CD4-positive, alpha-beta T cell (primary cell): ENCODE data around the gene NLGN1. TPM values are rescaled to one million over a fixed set of nuclear protein-coding genes. Genes with fewer than 3 reads are reported as not detected.

ENCODE experiments used
- ATAC-seq: fragments of 200-7000 bp; cut with Tn5 transposase; one replicate; pipeline ENCODE4 v1.10.0; 2022; ENCODE audit warnings: mild to moderate bottlenecking; ENCODE audit not compliant: poor library complexity
- CTCF ChIA-PET: fragments of 350-600 bp; sonication (Branson Sonifier 250); formaldehyde crosslinking; loops from one replicate; lab custom pipeline; 2021; ENCODE audit warnings: antibody characterized with exemption, inconsistent platforms; lab: Charles Lee
- POLR2A ChIA-PET: fragments of 350-600 bp; sonication (Branson Sonifier 250); formaldehyde crosslinking; loops from one replicate; lab custom pipeline; 2021; ENCODE audit warnings: antibody characterized with exemption, inconsistent platforms; lab: Charles Lee
- DNase-seq, 14 experiments: peaks; one replicate each; pipeline ENCODE4 v3.0.0-alpha.2; 2013 to 2020; ENCODE audit warnings: mixed read lengths in 2 of 14
- H3K27ac ChIP-seq, 2 donors: one replicate each; pipeline versions ENCODE4 v1.5.1 to v1.7.0; 2013; ENCODE audit warnings: low read length in 2 of 2, low read depth in 1 of 2, mild to moderate bottlenecking in 1 of 2
- H3K27me3 ChIP-seq, 2 experiments: 1 replicate in 1 of 2; 2 replicates in 1 of 2; pipeline versions ENCODE4 v1.6.1 to v1.7.0; 2013; ENCODE audit warnings: low read length in 2 of 2, control low read depth in 1 of 2, mild to moderate bottlenecking in 1 of 2, moderate library complexity in 1 of 2; ENCODE audit not compliant: insufficient read depth in 2 of 2, control insufficient read depth in 1 of 2
- H3K36me3 ChIP-seq: one replicate; pipeline ENCODE4 v1.6.1; 2013; ENCODE audit warnings: low read length, control low read depth; ENCODE audit not compliant: insufficient read depth
- H3K4me1 ChIP-seq: one replicate; pipeline ENCODE4 v1.6.1; 2013; ENCODE audit warnings: low read length, control low read depth; ENCODE audit not compliant: insufficient read depth
- H3K4me3 ChIP-seq: one replicate; pipeline ENCODE4 v1.5.1; 2013; ENCODE audit warnings: mild to moderate bottlenecking, low read length, moderate library complexity
- H3K9me3 ChIP-seq, 2 experiments: 1 replicate in 1 of 2; 2 replicates in 1 of 2; pipeline versions ENCODE4 v1.6.1 to v1.7.0; 2013; ENCODE audit warnings: low read length in 2 of 2, mild to moderate bottlenecking in 2 of 2, control low read depth in 1 of 2, moderate library complexity in 1 of 2; ENCODE audit not compliant: control insufficient read depth in 1 of 2, insufficient read depth in 1 of 2
- H3K27ac Mint-ChIP-seq: one replicate; pipeline ENCODE4 v1.8.0; 2020; ENCODE audit warnings: mixed read lengths
- H3K27me3 Mint-ChIP-seq: one replicate; pipeline ENCODE4 v1.8.0; 2021; ENCODE audit warnings: mixed read lengths
- H3K36me3 Mint-ChIP-seq: one replicate; pipeline ENCODE4 v1.8.0; 2021; ENCODE audit warnings: low read depth, mixed read lengths
- H3K4me1 Mint-ChIP-seq: one replicate; pipeline ENCODE4 v1.8.0; 2021; ENCODE audit warnings: low read depth, mixed read lengths
- H3K4me3 Mint-ChIP-seq: one replicate; pipeline ENCODE4 v1.8.0; 2020; ENCODE audit warnings: mild to moderate bottlenecking, mixed read lengths
- H3K9me3 Mint-ChIP-seq: one replicate; pipeline ENCODE4 v1.8.0; 2020; ENCODE audit warnings: mixed read lengths
- intact Hi-C, 2 experiments: fragments of 100-400 bp; cut with DNase I in 1 of 2; cut with micrococcal nuclease in 1 of 2; formaldehyde crosslinking; loops; one replicate each; pipeline versions ENCODE4 v1.15.1 to v1.9.0; 2023 to 2025; cut with DNase I, micrococcal nuclease
- total RNA-seq, 174 experiments: library from RNA in 2 of 174; stranded (reverse) in 2 of 174; gene quantifications; one replicate each; pipeline ENCODE4 v1.2.3 and lab custom pipeline; 2021 to 2026
- TF ChIP-seq, protein P1 (sequence below): fragments of 200-600 bp; IDR thresholded peaks from one replicate; pipeline ENCODE4 v1.8.0; 2022; ENCODE audit warnings: antibody characterized with exemption, mild to moderate bottlenecking

The NLGN1 gene
- total RNA-seq, 2 experiments from 2014 or later = not detected

DNA sequence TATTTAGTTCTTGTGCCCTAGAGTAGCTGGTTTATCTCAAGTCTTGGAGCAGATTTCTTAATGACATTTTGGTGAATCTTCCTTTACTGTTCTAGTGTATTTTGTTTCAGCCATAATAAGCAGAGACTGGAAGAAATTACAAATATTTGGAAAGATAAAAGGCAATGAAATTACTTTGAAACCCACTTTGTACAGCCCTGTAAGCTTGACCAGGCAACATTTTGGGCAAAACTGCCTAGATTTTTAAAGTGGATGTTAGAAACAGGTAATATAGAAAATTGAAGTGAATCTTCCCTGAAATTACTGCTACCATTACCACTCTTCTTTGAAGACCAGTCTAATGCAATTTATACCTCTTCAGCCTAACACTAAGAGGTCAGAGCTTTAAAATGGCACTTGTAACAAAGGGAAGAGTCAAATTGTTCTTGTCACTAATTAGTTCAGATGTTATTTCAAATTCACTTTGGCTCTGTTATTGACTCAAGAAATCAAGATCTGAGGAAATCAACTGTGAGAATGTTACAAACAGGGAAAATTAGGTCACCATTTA, 589.4 kb downstream of the NLGN1 start:
- H3K36me3 ChIP-seq = no peaks in the 10 kb centered on the region
- no peak overlapping the region for H3K27ac Mint-ChIP-seq
- DNase-seq (no peak), ATAC-seq (no peak)
- no peaks in the 10 kb centered on the region for H3K4me1 ChIP-seq
- H3K4me3 Mint-ChIP-seq = no peak overlapping the region
- H3K9me3 ChIP-seq = peaks cover 0 to 5% of the 10 kb centered on the region in 2 experiments
- H3K4me1 Mint-ChIP-seq = no peaks in the 10 kb centered on the region
- no peaks in the 10 kb centered on the region for H3K27me3 ChIP-seq
- TF ChIP-seq, protein P1, sequence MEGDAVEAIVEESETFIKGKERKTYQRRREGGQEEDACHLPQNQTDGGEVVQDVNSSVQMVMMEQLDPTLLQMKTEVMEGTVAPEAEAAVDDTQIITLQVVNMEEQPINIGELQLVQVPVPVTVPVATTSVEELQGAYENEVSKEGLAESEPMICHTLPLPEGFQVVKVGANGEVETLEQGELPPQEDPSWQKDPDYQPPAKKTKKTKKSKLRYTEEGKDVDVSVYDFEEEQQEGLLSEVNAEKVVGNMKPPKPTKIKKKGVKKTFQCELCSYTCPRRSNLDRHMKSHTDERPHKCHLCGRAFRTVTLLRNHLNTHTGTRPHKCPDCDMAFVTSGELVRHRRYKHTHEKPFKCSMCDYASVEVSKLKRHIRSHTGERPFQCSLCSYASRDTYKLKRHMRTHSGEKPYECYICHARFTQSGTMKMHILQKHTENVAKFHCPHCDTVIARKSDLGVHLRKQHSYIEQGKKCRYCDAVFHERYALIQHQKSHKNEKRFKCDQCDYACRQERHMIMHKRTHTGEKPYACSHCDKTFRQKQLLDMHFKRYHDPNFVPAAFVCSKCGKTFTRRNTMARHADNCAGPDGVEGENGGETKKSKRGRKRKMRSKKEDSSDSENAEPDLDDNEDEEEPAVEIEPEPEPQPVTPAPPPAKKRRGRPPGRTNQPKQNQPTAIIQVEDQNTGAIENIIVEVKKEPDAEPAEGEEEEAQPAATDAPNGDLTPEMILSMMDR = no peak
- peaks cover 2% of the 10 kb centered on the region for H3K9me3 Mint-ChIP-seq
- intact Hi-C loops = loop anchor here in 1 of 2 experiments (1.0 kb wide), 1 partner anchor 7 kb away; no protein-coding TSS in a partner anchor
- no peak overlapping the region for H3K27ac ChIP-seq
- H3K27me3 Mint-ChIP-seq = no peaks in the 10 kb centered on the region
- POLR2A ChIA-PET = no interaction called here
- H3K36me3 Mint-ChIP-seq = no peaks in the 10 kb centered on the region
- no peak overlapping the region for H3K4me3 ChIP-seq
- CTCF ChIA-PET = no interaction called here

DNA sequence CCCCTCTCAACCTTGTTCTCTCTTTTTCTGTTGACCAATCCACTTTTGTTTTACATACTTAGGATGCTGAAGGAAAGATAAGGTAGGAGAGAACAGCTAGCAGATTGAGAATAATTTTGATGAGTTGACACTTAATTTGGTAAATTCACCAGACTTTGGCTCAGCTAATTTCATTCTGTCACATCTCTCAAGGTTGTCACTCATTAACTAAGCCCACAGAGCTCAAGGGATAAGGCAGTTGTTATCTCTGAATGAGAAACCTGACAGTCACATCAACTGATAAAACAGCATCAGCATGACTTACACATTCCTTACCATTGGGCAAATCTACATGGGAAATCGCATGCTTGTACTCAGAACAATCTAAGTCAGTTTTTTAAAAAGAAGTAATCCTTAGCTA, 591.4 kb downstream of the NLGN1 start:
- no peak overlapping the region for H3K4me3 Mint-ChIP-seq
- no peaks in the 10 kb centered on the region for H3K27me3 Mint-ChIP-seq
- Histone ChIP-seq H3K27me3 (no peaks in the 10 kb centered on the region), H3K4me1 (no peaks in the 10 kb centered on the region), H3K36me3 (no peaks in the 10 kb centered on the region), H3K27ac (no peak overlapping the region), H3K4me3 (no peak overlapping the region), H3K9me3 (peaks cover 0 to 5% of the 10 kb centered on the region in 2 experiments)
- no peak for DNase-seq
- no peaks in the 10 kb centered on the region for H3K36me3 Mint-ChIP-seq
- no peak for ATAC-seq
- H3K27ac Mint-ChIP-seq = no peak overlapping the region
- CTCF ChIA-PET = no interaction called here
- TF ChIP-seq, protein P1 = no peak
- H3K9me3 Mint-ChIP-seq = peaks cover 2% of the 10 kb centered on the region
- intact Hi-C loops = no loop called here
- H3K4me1 Mint-ChIP-seq = no peaks in the 10 kb centered on the region
- POLR2A ChIA-PET = no interaction called here

DNA sequence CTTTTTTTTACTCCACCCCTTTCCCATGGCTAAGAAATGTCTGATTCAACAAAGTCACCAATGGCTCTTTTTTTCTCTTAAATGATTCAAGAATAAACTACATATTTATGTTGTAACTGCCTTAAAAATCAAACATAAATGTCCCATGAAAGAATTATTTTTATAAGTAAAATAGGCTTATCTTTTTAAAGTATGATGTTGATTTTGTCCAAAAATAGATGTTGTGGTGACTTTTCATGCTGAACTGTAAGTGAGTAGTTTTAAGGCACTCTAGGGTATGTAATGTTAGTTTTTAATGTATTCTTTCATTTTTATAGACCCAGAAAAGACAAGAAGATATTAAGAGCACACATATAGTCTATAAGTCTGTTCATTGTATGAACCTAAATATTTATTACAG, 594.9 kb downstream of the NLGN1 start:
- H3K4me3 ChIP-seq = no peak overlapping the region
- no peak overlapping the region for H3K27ac ChIP-seq
- H3K9me3 ChIP-seq = no peaks in the 10 kb centered on the region
- POLR2A ChIA-PET = no interaction called here
- intact Hi-C loops = no loop called here
- no peaks in the 10 kb centered on the region for H3K36me3 ChIP-seq
- Mint-ChIP-seq H3K36me3 (no peaks in the 10 kb centered on the region), H3K27ac (no peak overlapping the region), H3K4me3 (no peak overlapping the region), H3K27me3 (no peaks in the 10 kb centered on the region), H3K4me1 (no peaks in the 10 kb centered on the region), H3K9me3 (peaks cover 2% of the 10 kb centered on the region)
- no peaks in the 10 kb centered on the region for H3K27me3 ChIP-seq
- ATAC-seq = no peak
- TF ChIP-seq, protein P1 = no peak
- no peak for DNase-seq
- H3K4me1 ChIP-seq = no peaks in the 10 kb centered on the region
- CTCF ChIA-PET = no interaction called here
